SU-DHL-6 (cell line): Measurements from ENCODE around the gene INKA2.
"Not testable (repeated sequence)": the region's sequence is repeated elsewhere in the genome, so short reads cannot be mapped to it uniquely, and the experiment has no call there.

Experiments
- H2AFZ ChIP-seq: fragments of 200-600 bp; sonication (generic); 2 replicates; pipeline ENCODE4 v1.6.1; 2014; ENCODE audit warnings: low read depth, mild to moderate bottlenecking, moderate library complexity, mixed read lengths, antibody characterized with exemption, low read length; ENCODE audit not compliant: severe bottlenecking
- H3F3A ChIP-seq: fragments of 200-600 bp; shearing (Covaris generic); 2 replicates; pipeline ENCODE4 v1.6.0; 2016; ENCODE audit warnings: antibody characterized with exemption, mild to moderate bottlenecking; ENCODE audit not compliant: insufficient read depth
- H3K27ac ChIP-seq: fragments of 200-600 bp; sonication (generic); 2 replicates; pipeline ENCODE4 v1.5.1; 2016; ENCODE audit warnings: low read depth, mild to moderate bottlenecking, low read length, moderate library complexity, mixed read lengths
- H3K27me3 ChIP-seq: fragments of 200-600 bp; sonication (generic), shearing (Covaris generic); 2 replicates; pipeline ENCODE4 v1.6.0; 2014; ENCODE audit warnings: mild to moderate bottlenecking, low read length
- H3K36me3 ChIP-seq: fragments of 200-600 bp; sonication (generic); 2 replicates; pipeline ENCODE4 v1.6.1; 2014; ENCODE audit warnings: mild to moderate bottlenecking, low read length, mixed read lengths
- H3K4me2 ChIP-seq: fragments of 300-600, 200-600 bp; shearing (Covaris generic), sonication (generic); 2 replicates; pipeline ENCODE4 v1.6.0; 2014; ENCODE audit warnings: low read length, low read depth, mild to moderate bottlenecking; ENCODE audit not compliant: poor library complexity, severe bottlenecking
- H3K4me3 ChIP-seq: fragments of 200-600 bp; sonication (generic); 2 replicates; pipeline ENCODE4 v1.5.1; 2014; ENCODE audit warnings: antibody characterized with exemption, low read length, mild to moderate bottlenecking, mixed read lengths; ENCODE audit not compliant: insufficient read depth, poor library complexity, severe bottlenecking
- H3K79me2 ChIP-seq: fragments of 200-600 bp; sonication (generic); 2 replicates; pipeline ENCODE4 v1.6.1; 2014; ENCODE audit warnings: mild to moderate bottlenecking, low read length, moderate library complexity; ENCODE audit not compliant: insufficient read depth
- H3K9ac ChIP-seq: fragments of 200-600 bp; sonication (generic); 2 replicates; pipeline ENCODE4 v1.7.0; 2014; ENCODE audit warnings: mild to moderate bottlenecking, low read length
- H3K9me2 ChIP-seq: fragments of 200-600 bp; sonication (generic); replicated peaks from 2 replicates; pipeline ENCODE4 v1.6.1; 2014; ENCODE audit warnings: low read length; ENCODE audit not compliant: insufficient read depth
- H3K9me3 ChIP-seq: fragments of 200-600 bp; sonication (generic); 2 replicates; pipeline ENCODE4 v1.6.1; 2014; ENCODE audit warnings: low read length, mixed read lengths; ENCODE audit not compliant: insufficient read depth
- H4K20me1 ChIP-seq: fragments of 200-600 bp; sonication (generic); 2 replicates; pipeline ENCODE4 v1.6.1; 2014; ENCODE audit warnings: low read depth, mild to moderate bottlenecking, antibody characterized with exemption, low read length, moderate library complexity, mixed read lengths
- EZH2phosphoT487 ChIP-seq: fragments of 200-600 bp; sonication (generic), shearing (Covaris generic); conservative IDR thresholded peaks from 2 replicates; pipeline ENCODE4 v1.6.1; 2018; ENCODE audit warnings: mild to moderate bottlenecking, antibody characterized with exemption, low read length, moderate library complexity, mixed read lengths
- TF ChIP-seq, protein P1 (sequence below): fragments of 200-600 bp; sonication (generic); IDR thresholded peaks from one replicate; pipeline ENCODE4 v1.5.1; 2017; ENCODE audit warnings: antibody characterized with exemption, mild to moderate bottlenecking, low read length, moderate library complexity; ENCODE audit not compliant: insufficient read depth, poor library complexity, severe bottlenecking

INKA2 gene

DNA sequence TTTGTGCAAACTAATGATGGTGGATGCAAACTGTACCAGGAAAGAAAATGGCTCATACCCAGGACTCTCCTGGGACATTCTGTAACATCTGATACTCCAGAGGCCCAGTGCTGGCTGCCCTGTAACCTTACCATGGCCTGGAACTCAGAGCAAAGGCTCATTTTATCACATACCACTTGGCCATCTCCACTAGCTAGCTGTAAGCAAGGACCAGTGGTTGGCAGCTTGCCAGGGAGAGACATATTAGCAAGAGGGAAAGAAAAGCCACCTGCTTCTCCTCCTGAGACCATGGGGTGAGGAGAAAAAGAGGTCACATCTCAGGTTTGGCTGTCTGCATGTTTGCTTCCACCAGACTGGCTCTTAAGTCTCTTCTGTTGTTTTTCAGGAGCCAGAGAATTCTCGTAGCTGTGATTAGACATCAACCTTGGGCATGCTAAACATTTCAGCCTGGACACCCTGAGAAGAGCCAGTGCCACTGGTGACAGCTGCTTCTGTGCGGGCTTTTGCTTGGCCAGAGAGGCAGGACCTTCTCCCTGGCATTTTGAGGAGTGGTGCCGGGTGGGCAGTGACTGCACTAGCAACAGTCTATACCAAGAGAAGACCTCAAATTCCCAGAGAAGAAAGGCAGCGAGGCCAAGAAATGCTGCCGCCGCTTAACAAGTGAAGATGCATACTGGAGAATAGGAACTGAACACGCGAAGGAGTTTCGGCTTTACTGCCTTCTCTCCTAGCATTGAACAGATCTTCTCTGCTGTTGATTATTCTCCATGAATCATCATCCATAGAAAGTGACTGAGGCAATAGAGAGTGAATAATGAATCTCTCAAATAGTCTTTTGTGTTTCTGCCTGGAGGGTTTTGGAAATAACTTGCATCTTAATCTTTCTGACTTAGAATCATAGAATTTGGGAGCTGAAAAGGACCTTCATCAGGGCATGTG is 6.7 kb upstream of the INKA2 start:
- Histone ChIP-seq H4K20me1 (no peaks in the 10 kb centered on the region), H3K9ac (no peak overlapping the region), H3F3A (no peaks in the 10 kb centered on the region), H2AFZ (no peak overlapping the region), H3K4me2 (no peak overlapping the region), H3K27me3 (no peaks in the 10 kb centered on the region), H3K27ac (no peak overlapping the region), H3K9me3 (no peaks in the 10 kb centered on the region), H3K4me3 (no peak overlapping the region), H3K36me3 (no peaks in the 10 kb centered on the region), H3K9me2 (no peaks in the 10 kb centered on the region), H3K79me2 (no peaks in the 10 kb centered on the region)
- TF ChIP-seq, protein P1, sequence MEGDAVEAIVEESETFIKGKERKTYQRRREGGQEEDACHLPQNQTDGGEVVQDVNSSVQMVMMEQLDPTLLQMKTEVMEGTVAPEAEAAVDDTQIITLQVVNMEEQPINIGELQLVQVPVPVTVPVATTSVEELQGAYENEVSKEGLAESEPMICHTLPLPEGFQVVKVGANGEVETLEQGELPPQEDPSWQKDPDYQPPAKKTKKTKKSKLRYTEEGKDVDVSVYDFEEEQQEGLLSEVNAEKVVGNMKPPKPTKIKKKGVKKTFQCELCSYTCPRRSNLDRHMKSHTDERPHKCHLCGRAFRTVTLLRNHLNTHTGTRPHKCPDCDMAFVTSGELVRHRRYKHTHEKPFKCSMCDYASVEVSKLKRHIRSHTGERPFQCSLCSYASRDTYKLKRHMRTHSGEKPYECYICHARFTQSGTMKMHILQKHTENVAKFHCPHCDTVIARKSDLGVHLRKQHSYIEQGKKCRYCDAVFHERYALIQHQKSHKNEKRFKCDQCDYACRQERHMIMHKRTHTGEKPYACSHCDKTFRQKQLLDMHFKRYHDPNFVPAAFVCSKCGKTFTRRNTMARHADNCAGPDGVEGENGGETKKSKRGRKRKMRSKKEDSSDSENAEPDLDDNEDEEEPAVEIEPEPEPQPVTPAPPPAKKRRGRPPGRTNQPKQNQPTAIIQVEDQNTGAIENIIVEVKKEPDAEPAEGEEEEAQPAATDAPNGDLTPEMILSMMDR, result no peak
- no peak for TF ChIP-seq EZH2phosphoT487

GRCh38 chr1:111743679-111744101 is 4.5 kb upstream of the INKA2 start:
- H4K20me1 ChIP-seq, result no peaks in the 10 kb centered on the region
- no peak overlapping the region for H3K4me3 ChIP-seq
- no peak overlapping the region for H3K27ac ChIP-seq
- H2AFZ ChIP-seq, result no peak overlapping the region
- H3K4me2 ChIP-seq, result no peak overlapping the region
- H3K9me2 ChIP-seq, result no peaks in the 10 kb centered on the region
- H3K27me3 ChIP-seq, result no peaks in the 10 kb centered on the region
- TF ChIP-seq, protein P1, result no peak
- TF ChIP-seq EZH2phosphoT487, result no peak
- no peaks in the 10 kb centered on the region for H3F3A ChIP-seq
- H3K9me3 ChIP-seq, result no peaks in the 10 kb centered on the region
- no peaks in the 10 kb centered on the region for H3K36me3 ChIP-seq
- no peaks in the 10 kb centered on the region for H3K79me2 ChIP-seq
- no peak overlapping the region for H3K9ac ChIP-seq

DNA sequence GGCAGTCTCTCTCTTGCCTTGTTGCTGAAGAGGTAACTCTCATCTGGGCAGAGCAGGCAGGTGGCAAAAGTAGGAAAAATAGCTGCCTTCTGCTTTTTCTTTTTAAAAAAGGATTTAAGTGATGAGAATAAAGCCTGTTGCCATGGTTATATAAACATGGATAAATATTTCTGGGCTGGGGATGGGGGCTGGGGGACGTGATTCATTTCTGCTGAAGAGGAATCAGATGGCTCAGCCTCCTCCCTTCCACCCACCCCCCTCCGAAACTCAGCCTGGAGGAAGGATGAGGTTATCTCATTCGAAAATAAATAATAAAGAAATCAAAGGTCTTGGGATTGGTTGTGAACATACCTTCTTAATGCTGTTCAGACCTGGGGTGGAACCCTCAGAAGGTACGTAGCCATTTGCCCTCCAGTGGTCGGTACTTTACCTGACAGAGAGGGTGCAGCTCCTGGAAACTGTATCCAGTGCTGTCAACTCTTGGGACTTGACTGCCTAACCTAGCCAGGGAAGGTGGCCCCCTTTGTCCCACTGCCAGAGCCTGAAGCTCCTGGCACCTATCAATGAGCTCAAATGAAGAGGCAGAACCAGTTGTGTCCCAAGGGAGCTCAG is 3.8 kb upstream of the INKA2 start:
- Histone ChIP-seq H3K9me3 (no peaks in the 10 kb centered on the region), H3F3A (no peaks in the 10 kb centered on the region), H3K4me2 (no peak overlapping the region), H2AFZ (no peak overlapping the region), H3K36me3 (no peaks in the 10 kb centered on the region), H3K9ac (no peak overlapping the region), H3K27me3 (no peaks in the 10 kb centered on the region), H3K27ac (no peak overlapping the region), H3K79me2 (no peaks in the 10 kb centered on the region), H4K20me1 (no peaks in the 10 kb centered on the region), H3K9me2 (no peaks in the 10 kb centered on the region), H3K4me3 (no peak overlapping the region)
- TF ChIP-seq, protein P1, result no peak
- TF ChIP-seq EZH2phosphoT487, result no peak

DNA sequence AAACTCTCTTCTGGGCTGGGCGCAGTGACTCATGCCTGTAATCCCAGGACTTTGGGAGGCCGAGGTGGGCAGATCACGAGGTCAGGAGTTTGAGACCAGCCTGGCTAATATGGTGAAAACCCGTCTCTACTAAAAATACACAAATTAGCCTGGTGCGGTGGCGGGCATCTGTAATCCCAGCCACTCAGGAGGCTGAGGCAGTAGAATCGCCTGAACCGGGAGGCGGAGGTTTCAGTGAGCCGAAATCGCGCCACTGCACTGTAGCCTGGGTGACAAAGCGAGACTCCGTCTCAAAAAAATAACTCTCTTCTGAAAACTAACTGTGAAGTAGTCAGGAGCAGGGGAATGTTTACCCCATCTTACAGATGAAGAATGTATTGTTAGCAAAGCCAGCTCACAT is 3.1 kb upstream of the INKA2 start:
- H3K9ac ChIP-seq, H3F3A ChIP-seq, H3K36me3 ChIP-seq, H2AFZ ChIP-seq, H4K20me1 ChIP-seq, H3K4me2 ChIP-seq, H3K9me3 ChIP-seq, H3K27ac ChIP-seq, H3K79me2 ChIP-seq, H3K27me3 ChIP-seq, H3K4me3 ChIP-seq, H3K9me2 ChIP-seq: not testable (repeated sequence)
